Amniotic epithelial cell (primary cell): Measurements from ENCODE around the gene CD4.
A peak's percentile ranks its signal among the peaks of the same experiment; 100 is the strongest.

ENCODE experiments used
- DNase-seq: peaks from one replicate; pipeline ENCODE4 v3.0.0-alpha.2; 2010; ENCODE audit warnings: low read depth

CD4 gene

DNA sequence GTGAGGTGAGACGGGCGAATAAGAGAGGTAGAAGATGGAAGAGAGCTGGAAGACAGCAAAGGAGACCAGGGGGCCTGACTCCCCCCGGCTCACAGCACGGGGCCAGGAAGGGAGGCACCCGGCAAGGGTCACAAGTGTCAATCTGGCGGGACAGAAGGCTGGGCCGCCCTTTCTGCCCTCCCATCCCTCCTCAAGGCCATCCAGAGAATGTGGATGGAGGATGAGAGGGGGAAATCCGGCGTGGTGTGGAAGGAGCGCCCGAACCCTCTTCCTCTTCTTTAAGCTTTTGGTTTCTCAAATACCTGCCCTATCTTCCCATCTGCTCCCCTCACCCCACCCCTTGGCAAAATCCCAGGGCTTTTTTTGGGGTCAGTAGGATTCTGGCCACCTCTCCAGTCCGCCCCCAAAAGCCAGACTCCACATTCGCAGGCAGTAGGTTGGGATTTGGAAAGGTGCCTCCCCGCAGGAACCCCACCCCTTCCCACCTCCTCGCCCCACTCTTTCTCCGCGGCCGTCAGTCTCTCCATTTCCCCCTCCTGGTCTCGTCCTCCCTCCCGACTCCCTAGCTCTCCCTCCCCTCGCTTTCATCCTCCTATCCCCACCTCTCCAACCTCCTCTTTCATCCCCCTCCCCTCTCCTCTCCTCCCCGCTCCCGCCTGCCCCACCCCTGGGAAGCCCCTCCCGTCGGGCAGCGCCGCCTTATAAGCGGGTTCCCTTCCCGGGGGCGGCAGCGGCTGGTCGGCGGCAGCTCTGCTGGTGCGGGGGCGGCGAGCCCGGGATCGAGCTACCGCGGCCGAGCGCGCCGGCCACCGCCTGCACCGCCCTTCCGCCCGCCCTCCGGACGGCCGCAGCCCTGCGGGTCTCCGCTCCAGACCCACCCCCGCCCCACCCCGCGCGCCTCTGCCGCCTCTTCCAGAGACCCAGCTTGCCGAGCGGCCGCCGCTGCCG, 23.4 kb upstream of the CD4 start, which contains the start of gene PTMS:
Gene PTMS, plus strand, starts transcription at position 730 of the 948 bp plus-strand sequence. CDS start 343 bp downstream, outside the sequence.
- peak; percentile 94 for DNase-seq

DNA sequence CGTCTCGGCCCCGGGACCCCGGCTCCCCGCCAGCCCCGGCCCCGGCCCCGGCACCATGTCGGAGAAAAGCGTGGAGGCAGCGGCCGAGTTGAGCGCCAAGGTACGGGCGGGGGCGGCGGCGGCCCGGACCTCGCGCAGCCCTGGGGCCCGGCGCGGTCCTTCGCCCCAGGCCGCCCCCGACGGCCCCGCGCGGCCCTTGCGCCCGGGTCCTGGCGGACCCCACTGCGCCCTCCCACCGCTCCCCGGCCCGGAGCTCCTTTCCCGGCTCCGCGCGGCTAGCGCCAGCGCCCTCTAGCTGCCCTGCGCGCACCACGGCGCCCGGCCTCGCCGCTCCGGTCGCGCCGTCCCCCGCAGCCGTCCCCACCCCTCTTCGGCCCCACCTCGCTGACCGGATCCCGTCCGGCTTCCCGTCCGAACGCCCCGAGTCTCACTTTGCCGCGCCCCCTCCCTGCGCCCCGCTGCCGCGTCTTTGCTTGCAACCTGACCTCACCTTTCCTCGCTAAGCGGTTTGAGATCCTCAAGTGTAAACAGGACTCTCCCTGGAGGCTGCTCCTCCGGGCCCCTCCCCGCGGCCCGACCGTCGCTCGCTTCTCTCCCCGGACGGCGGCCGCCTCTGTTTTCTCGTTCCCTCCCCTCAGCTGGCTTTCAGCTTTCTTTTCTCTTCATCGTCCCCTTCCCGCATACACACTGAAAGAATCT, 22.5 kb upstream of the CD4 start:
- DNase-seq = peak; percentile 57

DNA sequence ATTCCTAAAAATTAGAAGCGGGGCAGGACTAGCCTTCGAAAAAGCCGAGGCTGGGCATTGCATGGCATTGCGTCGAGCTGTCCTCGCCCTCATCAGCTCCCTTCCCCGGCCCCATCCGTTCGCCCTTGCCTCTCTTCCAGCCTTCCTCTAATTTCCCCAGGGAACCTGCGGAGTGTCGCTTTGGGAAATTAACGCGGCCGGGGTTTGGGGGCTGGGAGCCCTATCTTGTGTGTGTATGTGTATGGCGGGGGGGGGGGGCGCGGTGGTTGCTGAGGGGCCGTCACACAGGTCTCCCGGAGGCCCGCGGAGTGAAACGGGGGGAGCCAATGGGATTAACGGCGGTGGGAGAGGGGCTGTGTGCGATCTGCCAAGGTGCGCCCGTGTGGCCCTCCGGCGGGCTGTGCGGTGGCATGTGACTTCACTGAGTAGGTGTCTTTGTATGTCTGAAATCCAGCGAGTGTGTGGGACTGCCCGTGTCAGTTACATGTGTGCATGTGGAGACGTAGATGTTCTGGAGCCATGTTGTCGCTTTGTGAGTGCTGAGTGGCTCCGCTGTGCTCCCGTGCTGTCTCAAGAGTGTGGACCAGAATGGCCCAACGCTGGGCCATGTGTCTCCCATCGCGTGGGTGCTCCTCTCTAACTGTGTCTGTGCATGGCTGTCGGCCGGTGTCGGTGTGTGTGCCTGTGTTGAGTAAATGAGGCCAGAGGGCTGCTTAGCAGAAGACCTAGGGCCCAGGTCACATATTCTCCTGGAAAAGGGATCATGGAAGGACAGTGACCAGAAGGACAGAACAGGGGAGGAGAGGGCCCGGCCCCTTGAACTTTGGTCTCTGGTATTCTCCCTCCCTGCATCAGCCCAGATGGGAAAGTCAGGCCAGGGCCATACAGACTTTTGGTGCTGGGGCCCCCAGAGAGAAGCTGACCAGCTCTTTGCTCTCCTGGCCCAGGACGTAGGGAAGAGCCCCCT, 21.7 kb upstream of the CD4 start:
- DNase-seq = no peak

DNA sequence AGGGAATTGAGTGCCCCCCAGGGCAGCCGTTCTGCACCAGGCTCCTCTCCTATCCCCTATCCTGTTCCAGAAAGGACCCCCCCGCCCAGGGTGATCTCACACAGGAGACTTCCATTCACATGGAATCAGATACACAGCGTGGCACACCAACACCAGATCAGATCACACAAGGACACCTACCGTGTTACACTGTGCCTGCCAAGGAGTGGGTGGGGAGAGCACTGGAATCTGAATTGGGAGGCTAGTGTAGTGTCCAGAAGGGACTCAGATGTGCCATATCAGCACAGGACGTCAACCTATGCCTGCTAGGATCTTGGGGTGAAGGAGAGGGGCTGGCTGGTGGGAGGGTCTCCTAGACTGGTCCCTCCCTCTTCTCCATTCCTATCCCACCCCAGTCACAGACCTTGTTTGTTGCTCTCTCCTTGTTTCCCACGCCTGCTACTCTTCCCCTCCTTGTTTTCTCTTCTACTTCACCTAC, 20.9 kb upstream of the CD4 start:
- DNase-seq = no peak

DNA sequence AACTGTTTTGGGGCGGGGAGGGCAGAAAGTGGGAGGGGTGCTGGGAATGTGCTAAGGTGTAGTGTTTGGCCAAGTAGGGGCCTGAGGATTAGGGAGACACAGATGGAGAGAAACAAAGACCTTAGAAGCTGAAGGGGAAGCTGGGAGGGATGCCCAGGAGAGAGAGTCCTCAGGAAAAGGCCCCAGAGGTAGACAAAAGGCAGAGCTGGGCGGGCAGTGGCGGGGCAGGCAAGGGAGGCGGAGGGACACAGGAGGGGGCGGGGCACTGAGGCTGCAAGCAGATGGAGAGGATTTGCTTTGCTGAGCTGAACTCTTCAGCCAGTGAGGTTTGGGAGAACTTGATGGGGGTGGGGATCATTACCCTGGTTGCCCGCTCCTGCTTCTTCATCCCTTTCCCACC, 20.3 kb upstream of the CD4 start:
- DNase-seq = peak; percentile 33

DNA sequence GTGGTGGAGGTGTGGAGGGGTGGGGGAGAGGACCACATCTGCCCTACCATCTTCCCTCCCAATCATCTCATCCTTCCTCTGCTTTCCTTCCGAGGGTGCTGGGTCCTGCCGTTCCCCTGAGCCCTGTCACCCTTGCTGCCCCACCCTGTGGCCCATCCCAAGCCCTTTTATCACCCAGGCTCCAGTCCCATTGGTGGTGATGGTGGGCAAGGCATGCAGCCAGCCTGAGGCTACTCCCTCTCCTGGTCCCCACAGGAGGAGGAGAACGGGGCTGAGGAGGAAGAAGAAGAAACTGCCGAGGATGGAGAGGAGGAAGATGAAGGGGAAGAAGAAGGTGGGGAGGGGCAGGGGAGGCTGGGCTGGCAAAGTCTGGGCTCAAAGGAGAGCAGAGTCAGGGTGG, 19.7 kb upstream of the CD4 start:
- DNase-seq = no peak

DNA sequence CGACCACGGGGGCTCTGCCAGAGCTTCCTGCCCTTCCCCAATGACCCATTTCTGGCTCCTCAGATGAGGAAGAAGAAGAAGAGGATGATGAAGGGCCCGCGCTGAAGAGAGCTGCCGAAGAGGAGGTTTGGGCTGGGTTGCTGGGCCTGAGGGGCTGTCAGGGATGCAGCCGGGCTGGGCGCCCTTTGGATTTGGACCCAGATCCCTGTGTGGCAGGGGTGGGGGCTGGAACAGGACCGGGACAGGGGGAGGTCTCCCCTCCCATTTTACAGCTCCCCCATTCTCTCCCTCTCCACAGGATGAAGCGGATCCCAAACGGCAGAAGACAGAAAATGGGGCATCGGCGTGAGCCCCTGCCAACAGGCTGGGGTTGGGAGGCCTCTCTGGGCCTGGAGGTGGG, 19.2 kb upstream of the CD4 start:
- no peak for DNase-seq

DNA sequence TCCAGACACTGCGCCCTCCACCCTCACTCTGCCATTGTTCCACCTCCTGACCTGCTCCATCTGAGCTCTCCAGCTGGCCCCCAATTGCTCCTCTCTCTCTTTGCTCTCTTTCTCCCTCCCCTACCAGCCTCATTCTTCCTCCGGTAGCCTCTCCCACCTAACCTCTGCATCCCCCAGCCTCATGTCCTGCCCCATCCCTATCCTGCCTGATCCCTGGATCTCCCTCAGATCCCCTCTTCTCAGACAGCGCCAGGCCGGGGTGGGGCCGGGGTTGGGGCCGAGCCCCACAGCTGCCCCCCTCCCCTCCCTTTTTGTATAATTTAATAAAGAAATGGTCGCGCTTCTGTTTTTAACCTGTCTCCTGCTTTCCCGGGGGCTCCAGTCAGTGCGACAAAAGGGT, 18.7 kb upstream of the CD4 start:
- no peak for DNase-seq

DNA sequence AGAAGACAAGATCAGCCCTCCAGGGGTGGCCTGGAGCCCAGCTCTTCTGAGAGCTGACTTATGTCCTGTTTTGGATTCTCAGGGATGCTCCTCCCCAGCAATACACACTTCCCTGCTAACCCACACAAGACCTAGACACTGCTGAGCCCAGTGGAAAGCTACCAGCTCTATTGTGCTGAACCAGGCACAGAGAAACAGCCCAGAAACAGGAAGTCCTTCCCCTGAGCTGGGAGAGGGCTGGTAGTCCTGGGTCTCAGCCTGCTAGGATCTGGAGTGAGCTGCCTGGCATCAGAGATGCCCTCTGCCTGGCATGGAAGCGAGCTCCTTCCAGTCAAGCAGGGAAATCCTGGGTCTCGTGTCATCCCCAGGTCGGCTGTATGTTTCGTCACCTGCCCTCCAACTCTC, 18.2 kb upstream of the CD4 start:
- DNase-seq = no peak

DNA sequence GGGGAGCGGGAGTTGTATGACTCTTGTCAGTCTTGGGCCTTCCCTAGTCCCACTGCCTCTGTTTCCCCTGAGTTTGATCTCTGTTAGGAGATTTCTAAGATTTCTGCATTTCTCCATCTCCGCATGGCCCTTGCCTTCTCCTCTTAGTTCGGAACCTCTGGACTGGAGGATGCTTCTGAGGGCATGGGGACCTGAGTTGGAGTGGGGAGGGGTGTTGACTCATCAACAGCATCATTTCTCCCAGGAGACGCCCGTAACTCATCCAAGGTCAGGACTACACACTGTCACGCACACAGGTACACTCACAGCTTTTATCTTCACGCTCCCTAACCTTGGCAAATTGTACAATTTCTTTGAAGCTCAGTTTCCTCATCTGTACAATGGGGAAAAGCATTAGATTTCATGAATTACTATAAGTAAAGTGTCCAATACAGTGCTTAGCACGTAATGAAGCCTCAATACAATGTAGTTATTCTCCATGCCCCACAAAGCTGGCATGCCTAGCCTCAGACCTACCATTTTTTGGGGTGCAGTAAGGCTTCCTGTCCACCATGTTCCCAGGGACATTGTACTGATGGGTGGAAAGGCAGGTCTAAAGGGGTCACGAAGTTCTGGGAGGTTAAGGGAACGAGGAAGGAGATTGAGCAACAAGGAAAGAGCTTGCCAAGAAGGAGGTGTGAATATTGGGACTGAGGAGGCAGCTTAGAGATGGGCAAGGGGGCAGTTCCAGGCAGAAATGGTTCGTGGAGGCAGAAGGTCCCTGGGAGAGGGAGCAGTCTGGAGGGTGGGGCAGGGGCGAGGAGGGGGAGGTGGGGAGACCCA, 17.6 kb upstream of the CD4 start:
- peak; percentile 37 for DNase-seq

DNA sequence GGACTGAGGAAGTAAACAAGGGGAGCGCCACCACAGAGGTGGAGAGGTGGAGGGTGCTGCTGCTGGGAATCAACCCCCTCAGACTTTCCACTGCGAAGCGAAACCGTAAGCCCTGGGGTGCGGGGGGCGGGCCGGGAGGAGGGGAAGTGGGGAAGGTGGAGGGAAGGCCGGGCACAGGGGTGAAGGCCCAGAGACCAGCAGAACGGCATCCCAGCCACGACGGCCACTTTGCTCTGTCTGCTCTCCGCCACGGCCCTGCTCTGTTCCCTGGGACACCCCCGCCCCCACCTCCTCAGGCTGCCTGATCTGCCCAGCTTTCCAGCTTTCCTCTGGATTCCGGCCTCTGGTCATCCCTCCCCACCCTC, 17.0 kb upstream of the CD4 start, which contains the start of gene LAG3:
Gene LAG3, plus strand, starts transcription at position 190 of the 365 bp plus-strand sequence. CDS start 333 bp downstream, outside the sequence.
- DNase-seq = no peak

DNA sequence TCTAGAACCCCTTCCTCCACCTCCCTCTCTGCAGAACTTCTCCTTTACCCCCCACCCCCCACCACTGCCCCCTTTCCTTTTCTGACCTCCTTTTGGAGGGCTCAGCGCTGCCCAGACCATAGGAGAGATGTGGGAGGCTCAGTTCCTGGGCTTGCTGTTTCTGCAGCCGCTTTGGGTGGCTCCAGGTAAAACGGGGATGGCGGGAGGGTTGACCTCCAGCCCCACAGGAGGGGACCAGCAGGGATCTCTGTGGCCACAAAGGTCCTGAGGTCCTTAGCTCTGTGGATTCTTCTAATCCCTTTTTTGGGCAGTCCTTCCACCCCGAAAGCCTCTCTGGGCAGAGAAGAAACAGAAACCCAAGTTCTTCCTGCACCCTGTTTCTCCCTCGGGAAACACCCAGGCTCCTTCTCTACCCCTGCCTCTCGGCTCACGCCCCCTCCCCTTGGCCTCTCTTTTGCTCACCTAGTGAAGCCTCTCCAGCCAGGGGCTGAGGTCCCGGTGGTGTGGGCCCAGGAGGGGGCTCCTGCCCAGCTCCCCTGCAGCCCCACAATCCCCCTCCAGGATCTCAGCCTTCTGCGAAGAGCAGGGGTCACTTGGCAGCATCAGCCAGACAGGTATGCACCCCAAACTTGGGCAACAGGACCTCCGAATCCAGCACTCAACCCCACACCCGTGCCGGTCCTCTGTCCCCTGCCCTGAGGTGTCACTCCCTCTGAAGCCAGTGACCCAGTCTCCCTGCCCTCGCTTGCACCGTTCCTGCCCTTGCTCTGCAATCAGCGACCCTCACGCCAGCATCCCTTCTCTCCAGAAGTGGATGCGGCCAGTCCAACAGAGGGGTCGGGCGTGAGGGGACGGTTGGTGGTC, 16.4 kb upstream of the CD4 start:
- no peak for DNase-seq

DNA sequence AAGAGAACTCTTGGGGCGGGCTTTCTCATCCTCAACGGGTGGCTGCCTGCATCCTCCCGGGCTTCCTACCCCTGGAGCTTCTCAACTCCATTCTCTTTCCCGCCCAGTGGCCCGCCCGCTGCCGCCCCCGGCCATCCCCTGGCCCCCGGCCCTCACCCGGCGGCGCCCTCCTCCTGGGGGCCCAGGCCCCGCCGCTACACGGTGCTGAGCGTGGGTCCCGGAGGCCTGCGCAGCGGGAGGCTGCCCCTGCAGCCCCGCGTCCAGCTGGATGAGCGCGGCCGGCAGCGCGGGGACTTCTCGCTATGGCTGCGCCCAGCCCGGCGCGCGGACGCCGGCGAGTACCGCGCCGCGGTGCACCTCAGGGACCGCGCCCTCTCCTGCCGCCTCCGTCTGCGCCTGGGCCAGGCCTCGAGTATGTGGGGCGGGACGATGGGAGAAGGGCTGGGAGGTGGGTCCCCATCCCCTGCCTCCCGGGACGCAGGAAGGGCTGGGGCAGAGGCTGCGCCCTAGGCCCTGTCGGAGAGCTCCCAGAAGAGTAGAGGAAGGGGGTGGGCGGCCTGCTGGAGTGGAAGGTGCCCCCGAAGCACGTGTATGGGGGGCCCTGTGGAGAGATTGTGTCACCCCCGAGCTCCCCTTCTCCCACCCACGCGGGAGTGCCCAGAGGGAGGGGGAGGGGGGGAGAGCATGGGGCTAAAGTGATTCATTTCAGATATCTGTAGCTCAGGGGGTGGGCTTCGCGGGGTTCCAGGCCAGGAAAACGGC, 15.6 kb upstream of the CD4 start:
- DNase-seq = no peak

DNA sequence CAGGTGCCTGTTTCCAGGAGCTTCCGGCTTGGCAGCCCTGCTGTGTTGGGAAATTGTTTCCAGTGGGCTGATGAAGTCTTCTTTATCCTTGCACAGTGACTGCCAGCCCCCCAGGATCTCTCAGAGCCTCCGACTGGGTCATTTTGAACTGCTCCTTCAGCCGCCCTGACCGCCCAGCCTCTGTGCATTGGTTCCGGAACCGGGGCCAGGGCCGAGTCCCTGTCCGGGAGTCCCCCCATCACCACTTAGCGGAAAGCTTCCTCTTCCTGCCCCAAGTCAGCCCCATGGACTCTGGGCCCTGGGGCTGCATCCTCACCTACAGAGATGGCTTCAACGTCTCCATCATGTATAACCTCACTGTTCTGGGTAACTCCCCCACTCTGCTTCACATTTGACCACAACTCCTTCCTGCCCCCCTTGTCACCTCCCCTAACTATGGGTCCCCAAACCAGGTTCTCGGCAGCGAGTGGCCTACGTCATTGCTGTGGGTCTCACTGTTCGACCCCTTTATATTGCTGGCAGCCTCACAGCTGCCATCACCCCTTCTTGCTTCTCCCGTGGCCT, 14.7 kb upstream of the CD4 start:
- DNase-seq = no peak

DNA sequence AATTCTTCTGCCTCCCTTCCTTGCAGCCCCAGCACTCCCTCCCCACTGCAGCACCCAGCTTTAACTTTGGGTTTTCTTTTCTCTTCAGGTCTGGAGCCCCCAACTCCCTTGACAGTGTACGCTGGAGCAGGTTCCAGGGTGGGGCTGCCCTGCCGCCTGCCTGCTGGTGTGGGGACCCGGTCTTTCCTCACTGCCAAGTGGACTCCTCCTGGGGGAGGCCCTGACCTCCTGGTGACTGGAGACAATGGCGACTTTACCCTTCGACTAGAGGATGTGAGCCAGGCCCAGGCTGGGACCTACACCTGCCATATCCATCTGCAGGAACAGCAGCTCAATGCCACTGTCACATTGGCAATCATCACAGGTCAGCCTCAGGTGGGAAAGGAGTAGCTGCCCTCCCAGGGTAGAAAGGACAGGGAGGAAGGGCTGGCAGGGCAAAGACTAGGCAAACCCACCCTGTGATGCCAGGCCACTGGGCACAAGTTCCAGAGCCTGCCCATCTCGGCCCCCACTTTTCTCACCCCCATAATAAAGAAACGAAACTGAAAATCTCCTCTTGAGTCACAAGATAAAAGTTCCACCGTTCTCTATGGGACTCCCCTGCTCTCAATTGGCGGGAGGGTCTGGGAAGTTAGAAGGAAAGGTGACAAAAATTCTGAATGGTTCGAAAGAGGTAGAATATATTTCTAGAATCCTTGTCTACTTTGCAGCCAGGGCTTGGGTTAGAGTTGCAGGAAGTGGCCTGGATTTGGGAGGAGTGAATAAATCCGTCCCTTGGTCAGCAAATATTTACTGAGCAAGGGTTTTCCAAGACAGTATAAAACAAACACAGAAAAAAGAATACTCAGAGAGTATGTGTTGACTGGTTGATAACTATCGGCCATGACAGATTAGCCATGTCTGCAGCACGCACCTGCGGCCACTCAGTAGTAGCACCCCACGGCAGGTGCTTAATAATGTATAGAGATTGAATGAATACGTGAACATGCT, 13.8 kb upstream of the CD4 start:
- DNase-seq = no peak

DNA sequence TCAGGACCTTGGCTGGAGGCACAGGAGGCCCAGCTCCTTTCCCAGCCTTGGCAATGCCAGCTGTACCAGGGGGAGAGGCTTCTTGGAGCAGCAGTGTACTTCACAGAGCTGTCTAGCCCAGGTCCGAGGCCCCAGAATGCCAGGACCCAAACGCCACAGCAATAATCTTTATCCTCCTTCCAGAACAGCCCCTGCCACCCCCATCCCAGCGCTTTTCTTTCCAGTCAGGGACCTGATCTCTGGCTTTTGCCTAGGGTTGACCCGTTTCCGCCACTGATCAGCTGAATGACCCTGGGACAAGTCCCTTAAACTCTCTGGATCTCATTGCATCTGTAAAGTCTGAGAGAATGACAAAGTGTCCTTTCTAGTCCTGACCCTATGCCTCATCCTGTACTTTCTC, 11.9 kb upstream of the CD4 start:
- no peak for DNase-seq

DNA sequence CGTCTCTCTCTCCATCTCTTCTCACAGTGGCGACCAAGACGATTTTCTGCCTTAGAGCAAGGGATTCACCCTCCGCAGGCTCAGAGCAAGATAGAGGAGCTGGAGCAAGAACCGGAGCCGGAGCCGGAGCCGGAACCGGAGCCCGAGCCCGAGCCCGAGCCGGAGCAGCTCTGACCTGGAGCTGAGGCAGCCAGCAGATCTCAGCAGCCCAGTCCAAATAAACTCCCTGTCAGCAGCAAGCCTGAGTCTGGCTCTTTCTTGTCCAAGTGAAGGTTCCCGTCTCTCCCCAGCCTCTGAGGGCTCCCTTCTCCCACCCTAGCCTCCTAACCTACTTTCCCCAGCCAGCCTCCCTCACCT, 11.1 kb upstream of the CD4 start:
- no peak for DNase-seq
